ENCODE data around the gene TCF23. TPM values are rescaled to one million over a fixed set of nuclear protein-coding genes. Genes with fewer than 3 reads are reported as not detected.

The TCF23 gene
- total RNA-seq, 1 experiment from 2014 or later: not detected

GRCh38 chr2:27149570-27150405 lies 984 bp downstream of the TCF23 start:
- ChIA-PET POLR2A (ENCODE audit: low non-redundant PET) (interaction anchor here (0.7 kb wide), 1 partner anchor 33 kb away, joined by 3 read pairs; no protein-coding TSS in a partner anchor), CTCF (no interaction called here)
- no peaks in the 10 kb centered on the region for H3K27me3 ChIP-seq (replicated peaks; ENCODE audit: insufficient read depth, low read depth, low read length, poor library complexity)
- H3K9me3 ChIP-seq (ENCODE audit: low read depth, low read length, poor library complexity, severe bottlenecking): no peaks in the 10 kb centered on the region
- H3K4me1 ChIP-seq (ENCODE audit: insufficient read depth, low read length, poor library complexity, severe bottlenecking): no peaks in the 10 kb centered on the region
- H3K36me3 ChIP-seq (ENCODE audit: insufficient read depth, low read length, poor library complexity, severe bottlenecking): no peaks in the 10 kb centered on the region
- TF ChIP-seq CTCF (conservative IDR thresholded peaks at IDR 0.05; ENCODE audit: low read depth, low read length) (no peak), EZH2 (IDR thresholded peaks at IDR 0.05; ENCODE audit: borderline replicate concordance, low read depth, low read length, poor library complexity, severe bottlenecking) (no peak)
- no peak overlapping the region for H3K4me3 ChIP-seq (ENCODE audit: low read depth, low read length, poor library complexity, severe bottlenecking)
- BruUV-seq (replicated peaks): no TSS peak
- no peak for DNase-seq (ENCODE audit: low spot score)
- no peak overlapping the region for H3K27ac ChIP-seq (ENCODE audit: low read depth, low read length, poor library complexity, severe bottlenecking)
- intact Hi-C loops (cut with micrococcal nuclease; ENCODE audit: unreplicated experiment): no loop called here

DNA sequence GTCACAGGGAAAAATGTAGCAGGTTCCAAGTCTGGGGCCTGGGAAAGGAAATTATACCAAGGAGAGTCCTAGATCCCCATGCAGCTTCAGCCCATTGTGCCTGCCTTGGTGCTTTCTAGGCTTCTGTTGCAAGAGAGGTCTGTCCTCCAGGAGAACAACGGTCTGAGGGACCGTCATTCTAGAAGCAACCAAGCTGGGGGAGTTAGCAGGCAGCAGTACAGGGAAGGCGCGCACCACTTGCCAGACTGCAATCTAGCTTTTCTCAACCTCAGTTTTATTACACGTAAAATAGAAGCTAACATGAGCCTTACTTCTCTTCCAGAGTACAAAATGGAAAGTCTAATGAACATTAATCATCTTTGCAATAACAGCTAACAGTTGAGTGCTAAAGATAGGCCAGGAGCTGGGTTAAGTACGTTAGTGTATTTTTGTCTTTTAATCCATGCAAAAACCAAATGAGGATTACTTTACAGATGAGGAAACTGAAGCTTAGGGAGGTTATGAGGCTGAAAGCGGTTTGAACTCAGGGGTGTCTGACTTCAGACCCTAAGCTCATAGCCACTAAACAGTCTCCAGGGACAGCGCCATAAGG lies 1.9 kb downstream of the TCF23 start:
- Histone ChIP-seq H3K4me1 (ENCODE audit: insufficient read depth, low read length, poor library complexity, severe bottlenecking) (no peaks in the 10 kb centered on the region), H3K4me3 (ENCODE audit: low read depth, low read length, poor library complexity, severe bottlenecking) (no peak overlapping the region), H3K36me3 (ENCODE audit: insufficient read depth, low read length, poor library complexity, severe bottlenecking) (no peaks in the 10 kb centered on the region), H3K27me3 (replicated peaks; ENCODE audit: insufficient read depth, low read depth, low read length, poor library complexity) (no peaks in the 10 kb centered on the region), H3K9me3 (ENCODE audit: low read depth, low read length, poor library complexity, severe bottlenecking) (no peaks in the 10 kb centered on the region), H3K27ac (ENCODE audit: low read depth, low read length, poor library complexity, severe bottlenecking) (no peak overlapping the region)
- BruUV-seq (replicated peaks): no TSS peak
- no peak for DNase-seq (ENCODE audit: low spot score)
- ChIA-PET POLR2A (ENCODE audit: low non-redundant PET) (no interaction called here), CTCF (interaction anchor here (0.8 to 1.9 kb wide), 2 partner anchors 19 to 129 kb away, joined by 3 to 6 read pairs; no protein-coding TSS in a partner anchor)
- intact Hi-C loops (cut with micrococcal nuclease; ENCODE audit: unreplicated experiment): no loop called here
- TF ChIP-seq CTCF (conservative IDR thresholded peaks at IDR 0.05; ENCODE audit: low read depth, low read length): no peak
- no peak for TF ChIP-seq EZH2 (IDR thresholded peaks at IDR 0.05; ENCODE audit: borderline replicate concordance, low read depth, low read length, poor library complexity, severe bottlenecking)

- BruUV-seq (replicated peaks): no TSS peak
- intact Hi-C loops (cut with micrococcal nuclease; ENCODE audit: unreplicated experiment): loop anchor here (2.0 kb wide), 1 partner anchor 33 kb away; the partner anchor contains the start of gene CGREF1
- no peaks in the 10 kb centered on the region for H3K27me3 ChIP-seq (replicated peaks; ENCODE audit: insufficient read depth, low read depth, low read length, poor library complexity)
- no peak overlapping the region for H3K4me3 ChIP-seq (ENCODE audit: low read depth, low read length, poor library complexity, severe bottlenecking)
- H3K4me1 ChIP-seq (ENCODE audit: insufficient read depth, low read length, poor library complexity, severe bottlenecking): no peaks in the 10 kb centered on the region
- ChIA-PET CTCF (interaction anchor here (1.1 to 1.9 kb wide), 2 partner anchors 18 kb away, joined by 3 to 6 read pairs; no protein-coding TSS in a partner anchor), POLR2A (ENCODE audit: low non-redundant PET) (no interaction called here)
- H3K9me3 ChIP-seq (ENCODE audit: low read depth, low read length, poor library complexity, severe bottlenecking): no peaks in the 10 kb centered on the region
- no peak overlapping the region for H3K27ac ChIP-seq (ENCODE audit: low read depth, low read length, poor library complexity, severe bottlenecking)
- H3K36me3 ChIP-seq (ENCODE audit: insufficient read depth, low read length, poor library complexity, severe bottlenecking): no peaks in the 10 kb centered on the region
- no peak for DNase-seq (ENCODE audit: low spot score)
- TF ChIP-seq EZH2 (IDR thresholded peaks at IDR 0.05; ENCODE audit: borderline replicate concordance, low read depth, low read length, poor library complexity, severe bottlenecking): no peak
- TF ChIP-seq CTCF (conservative IDR thresholded peaks at IDR 0.05; ENCODE audit: low read depth, low read length): no peak
Observed at GRCh38 chr2:27152102-27152795, 3.4 kb downstream of the TCF23 start.

Data from A673 (cell line).